Measurements from ENCODE around the gene RASAL3.

RASAL3 gene

DNA sequence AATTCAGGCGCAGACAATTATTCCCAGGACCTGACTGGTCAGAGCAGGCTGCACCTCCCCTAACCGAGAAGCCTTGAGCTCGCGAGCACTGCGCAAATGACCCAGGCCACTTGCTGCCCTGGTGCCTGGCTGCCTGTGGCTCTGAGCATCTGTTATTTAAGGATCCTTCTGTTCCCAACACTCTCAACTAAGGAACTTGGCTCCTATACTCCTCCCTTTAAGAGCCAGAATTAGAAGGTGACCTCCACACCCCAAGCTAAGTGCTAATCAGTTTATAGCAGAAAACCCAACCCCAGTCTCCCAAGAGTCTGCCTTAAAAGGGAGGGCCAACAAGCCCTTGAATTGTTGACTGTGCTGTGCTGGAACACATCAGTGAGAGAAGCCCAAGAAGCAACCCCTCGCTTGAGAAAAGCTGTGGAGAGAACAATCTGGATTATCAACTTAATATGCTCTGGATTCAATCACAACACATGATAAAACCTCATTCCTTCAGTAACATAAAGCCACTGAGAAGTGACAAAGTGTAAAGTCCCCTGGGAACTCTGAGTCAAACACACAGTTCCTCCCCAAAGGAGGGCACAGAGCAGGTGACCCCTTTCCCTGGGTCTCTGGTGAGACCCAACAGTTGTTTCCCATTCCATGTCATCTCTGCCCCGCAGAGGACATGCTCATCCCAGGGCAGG, 60.1 kb downstream of the RASAL3 start:
- Histone ChIP-seq H4K20me1 (ENCODE audit: insufficient read depth, low read length) (peaks cover 60% of the 10 kb centered on the region), H3K4me1 (ENCODE audit: low read length) (peaks cover 2% of the 10 kb centered on the region; the same call in 1 of the 2 replicates), H3K27ac (ENCODE audit: low read length) (no peak overlapping the region), H3K4me2 (ENCODE audit: low read length) (no peak overlapping the region), H3K79me2 (ENCODE audit: low read length) (peaks cover 89% of the 10 kb centered on the region), H3K27me3 (ENCODE audit: low read depth, low read length) (no peaks in the 10 kb centered on the region), H3K4me3 (ENCODE audit: low read length) (no peak overlapping the region), H3K9me3 (ENCODE audit: insufficient read depth, low read length) (no peaks in the 10 kb centered on the region), H3K36me3 (replicated peaks; ENCODE audit: low read depth, low read length) (peaks cover 42% of the 10 kb centered on the region), H2AFZ (ENCODE audit: low read depth, low read length) (no peak overlapping the region), H3K9ac (ENCODE audit: low read length) (no peak overlapping the region)
- TF ChIP-seq EZH2phosphoT487 (IDR thresholded peaks at IDR 0.05; ENCODE audit: low read depth) = no peak
- TF ChIP-seq CTCF (IDR thresholded peaks at IDR 0.05; ENCODE audit: low read depth, low read length) = no peak

DNA sequence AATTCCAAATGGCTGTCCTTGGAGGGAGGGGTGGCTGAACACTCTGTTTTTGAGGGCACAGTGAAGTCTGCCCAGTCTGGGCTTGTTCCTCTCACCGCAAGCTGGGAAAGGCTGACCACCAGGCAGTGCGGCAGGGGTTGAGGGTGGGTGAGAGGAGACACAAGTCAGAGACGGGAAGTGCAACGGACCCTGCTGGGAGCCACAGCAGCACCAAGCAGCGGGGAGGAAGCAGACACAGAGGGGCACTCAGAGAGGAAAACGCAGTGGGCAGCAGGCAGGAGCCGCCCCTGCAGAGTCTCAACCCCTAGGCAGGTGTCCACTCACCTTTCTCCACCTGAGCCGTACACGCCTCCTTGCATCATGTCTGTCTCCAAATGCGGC, 61.2 kb downstream of the RASAL3 start:
- no peak overlapping the region for H2AFZ ChIP-seq (ENCODE audit: low read depth, low read length)
- no peak overlapping the region for H3K4me2 ChIP-seq (ENCODE audit: low read length)

GRCh38 chr19:15402411-15403150, 61.8 kb downstream of the RASAL3 start:
- no peaks in the 10 kb centered on the region for H3K9me3 ChIP-seq (ENCODE audit: insufficient read depth, low read length)
- H3K9ac ChIP-seq (ENCODE audit: low read length) = no peak overlapping the region
- H2AFZ ChIP-seq (ENCODE audit: low read depth, low read length) = no peak overlapping the region
- peaks cover 53% of the 10 kb centered on the region for H4K20me1 ChIP-seq (ENCODE audit: insufficient read depth, low read length)
- H3K4me1 ChIP-seq (ENCODE audit: low read length) = peaks cover 2% of the 10 kb centered on the region; the same call in 1 of the 2 replicates
- no peaks in the 10 kb centered on the region for H3K27me3 ChIP-seq (ENCODE audit: low read depth, low read length)
- no peak overlapping the region for H3K4me3 ChIP-seq (ENCODE audit: low read length)
- no peak overlapping the region for H3K27ac ChIP-seq (ENCODE audit: low read length)
- TF ChIP-seq EZH2phosphoT487 (IDR thresholded peaks at IDR 0.05; ENCODE audit: low read depth) (no peak), CTCF (IDR thresholded peaks at IDR 0.05; ENCODE audit: low read depth, low read length) (no peak)
- H3K36me3 ChIP-seq (replicated peaks; ENCODE audit: low read depth, low read length) = peaks cover 50% of the 10 kb centered on the region
- H3K79me2 ChIP-seq (ENCODE audit: low read length) = peaks cover 78% of the 10 kb centered on the region
- H3K4me2 ChIP-seq (ENCODE audit: low read length) = no peak overlapping the region

More for the DNA sequence above, 61.2 kb downstream of the RASAL3 start:
- Histone ChIP-seq H3K79me2 (ENCODE audit: low read length) (peaks cover 78% of the 10 kb centered on the region), H3K36me3 (replicated peaks; ENCODE audit: low read depth, low read length) (peaks cover 49% of the 10 kb centered on the region), H4K20me1 (ENCODE audit: insufficient read depth, low read length) (peaks cover 58% of the 10 kb centered on the region), H3K27me3 (ENCODE audit: low read depth, low read length) (no peaks in the 10 kb centered on the region), H3K9me3 (ENCODE audit: insufficient read depth, low read length) (no peaks in the 10 kb centered on the region), H3K27ac (ENCODE audit: low read length) (no peak overlapping the region), H3K4me1 (ENCODE audit: low read length) (peaks cover 2% of the 10 kb centered on the region; the same call in 1 of the 2 replicates), H3K9ac (ENCODE audit: low read length) (no peak overlapping the region), H3K4me3 (ENCODE audit: low read length) (no peak overlapping the region)
- TF ChIP-seq EZH2phosphoT487 (IDR thresholded peaks at IDR 0.05; ENCODE audit: low read depth) (no peak), CTCF (IDR thresholded peaks at IDR 0.05; ENCODE audit: low read depth, low read length) (no peak)
